Activated effector memory CD4-positive, alpha-beta T cell treated with Interleukin-2 at 50 U/mL for 16 hours (primary cell): Measurements from ENCODE around the gene MYPOP.
A peak's percentile ranks its signal among the peaks of the same experiment; 100 is the strongest.
"Not testable (repeated sequence)": the region's sequence is repeated elsewhere in the genome, so short reads cannot be mapped to it uniquely, and the experiment has no call there.

Experiments
- DNase-seq: peaks from one replicate; pipeline ENCODE4 v3.0.0-alpha.2; 2020

Gene MYPOP

GRCh38 chr19:45905011-45905410 is 2.6 kb upstream of the MYPOP start:
- DNase-seq = no peak

GRCh38 chr19:45902651-45903625 is 525 bp upstream of the MYPOP start:
- DNase-seq = peak; percentile 99

GRCh38 chr19:45901432-45901911 is 941 bp downstream of the MYPOP start:
- DNase-seq = no peak

- no peak for DNase-seq
Observed at GRCh38 chr19:45900738-45901431, 1.5 kb downstream of the MYPOP start.

GRCh38 chr19:45899919-45900589 is 2.4 kb downstream of the MYPOP start:
- no peak for DNase-seq

GRCh38 chr19:45899253-45899652 is 3.2 kb downstream of the MYPOP start:
- no peak for DNase-seq

- DNase-seq = no peak
Observed at GRCh38 chr19:45897261-45897812, 5.1 kb downstream of the MYPOP start.

- not testable (repeated sequence) for DNase-seq
Observed at GRCh38 chr19:45895983-45896599, 6.3 kb downstream of the MYPOP start.

GRCh38 chr19:45895519-45895972 is 6.9 kb downstream of the MYPOP start:
- no peak for DNase-seq

GRCh38 chr19:45890877-45891276 is 11.5 kb downstream of the MYPOP start:
- no peak for DNase-seq

GRCh38 chr19:45889210-45889885 is 13.1 kb downstream of the MYPOP start:
- no peak for DNase-seq

- DNase-seq = no peak
Observed at GRCh38 chr19:45887200-45887710, 15.2 kb downstream of the MYPOP start.

GRCh38 chr19:45886427-45887199 is 15.8 kb downstream of the MYPOP start:
- DNase-seq = peak; percentile 85

- DNase-seq = peak; percentile 85
Observed at GRCh38 chr19:45885556-45886426, 16.6 kb downstream of the MYPOP start, which contains the start of gene IRF2BP1. Gene IRF2BP1 (minus strand): TSS chr19:45886141. CDS start chr19:45885774, 367 bp downstream.

- no peak for DNase-seq
Observed at GRCh38 chr19:45884682-45885555, 17.5 kb downstream of the MYPOP start.

GRCh38 chr19:45883881-45884681 is 18.3 kb downstream of the MYPOP start:
- DNase-seq = no peak

GRCh38 chr19:45883586-45883880 is 18.9 kb downstream of the MYPOP start:
- DNase-seq = no peak
